Neural cell (in vitro differentiated cells): Measurements from ENCODE around the gene RING1. TPM values are rescaled to one million over a fixed set of nuclear protein-coding genes. Genes with fewer than 3 reads are reported as not detected.

Experiments
- H2AFZ ChIP-seq: fragments of 200-600, 300-800 bp; sonication (generic), shearing (Covaris generic); 2 replicates; pipeline ENCODE4 v1.6.0; 2014; ENCODE audit warnings: low read depth, mild to moderate bottlenecking, antibody characterized with exemption, low read length, moderate library complexity
- H3F3A ChIP-seq: fragments of 200-600 bp; shearing (Covaris generic); 2 replicates; pipeline ENCODE4 v1.6.1; 2016; ENCODE audit warnings: mild to moderate bottlenecking, moderate library complexity, mixed read lengths, antibody characterized with exemption, low read length; ENCODE audit not compliant: insufficient read depth, poor library complexity, severe bottlenecking
- H3K27ac ChIP-seq: fragments of 200-600, 300-800 bp; sonication (generic), shearing (Covaris generic); 2 replicates; pipeline ENCODE4 v1.5.1; 2014; ENCODE audit warnings: mild to moderate bottlenecking, low read length, moderate library complexity
- H3K27me3 ChIP-seq: fragments of 300-800, 200-600 bp; sonication (generic), shearing (Covaris generic); 2 replicates; pipeline ENCODE4 v1.6.0; 2014; ENCODE audit warnings: mild to moderate bottlenecking, low read depth, low read length, moderate library complexity; ENCODE audit not compliant: insufficient read depth
- H3K36me3 ChIP-seq: fragments of 300-800, 200-600 bp; sonication (generic), shearing (Covaris generic); 2 replicates; pipeline ENCODE4 v1.5.1; 2014; ENCODE audit warnings: mild to moderate bottlenecking, antibody characterized with exemption, low read length, moderate library complexity; ENCODE audit not compliant: insufficient read depth
- H3K4me2 ChIP-seq: fragments of 300-800, 200-600 bp; sonication (generic), shearing (Covaris generic); 2 replicates; pipeline ENCODE4 v1.6.0; 2014; ENCODE audit warnings: mild to moderate bottlenecking, low read length
- H3K4me3 ChIP-seq: fragments of 300-800, 200-600 bp; sonication (generic), shearing (Covaris generic); 2 replicates; pipeline ENCODE4 v1.5.1; 2014; ENCODE audit warnings: mild to moderate bottlenecking, low read length, moderate library complexity
- H3K79me2 ChIP-seq: fragments of 200-600 bp; shearing (Covaris generic); replicated peaks from 2 replicates; pipeline ENCODE4 v1.6.0; 2014; ENCODE audit warnings: mild to moderate bottlenecking, low read length, moderate library complexity; ENCODE audit not compliant: insufficient read depth
- H3K9ac ChIP-seq: fragments of 300-800, 200-600 bp; sonication (generic), shearing (Covaris generic); 2 replicates; pipeline ENCODE4 v1.6.1; 2016; ENCODE audit warnings: mild to moderate bottlenecking, low read length, mixed read lengths
- H3K9me2 ChIP-seq: fragments of 200-600 bp; shearing (Covaris generic); 2 replicates; pipeline ENCODE4 v1.6.1; 2016; ENCODE audit warnings: mild to moderate bottlenecking, low read length, mixed read lengths; ENCODE audit not compliant: insufficient read depth
- H3K9me3 ChIP-seq: fragments of 200-600, 300-800 bp; sonication (generic), shearing (Covaris generic); 2 replicates; pipeline ENCODE4 v1.6.1; 2016; ENCODE audit warnings: mild to moderate bottlenecking, mixed run types, low read length, moderate library complexity, mixed read lengths
- H4K20me1 ChIP-seq: fragments of 200-600 bp; shearing (Covaris generic); 2 replicates; pipeline ENCODE4 v1.6.1; 2016; ENCODE audit warnings: mild to moderate bottlenecking, mixed run types; ENCODE audit not compliant: insufficient read depth
- CTCF ChIP-seq: fragments of 450-650 bp; IDR thresholded peaks from 2 replicates; pipeline ENCODE4 v1.5.1; 2014; ENCODE audit warnings: antibody characterized with exemption, mild to moderate bottlenecking, moderate library complexity; ENCODE audit not compliant: poor library complexity, severe bottlenecking
- EP300 ChIP-seq: fragments of 450-650 bp; conservative IDR thresholded peaks from 2 replicates; pipeline ENCODE4 v1.6.1; 2014; ENCODE audit warnings: antibody characterized with exemption, mild to moderate bottlenecking, moderate library complexity; ENCODE audit not compliant: poor library complexity, severe bottlenecking
- EZH2 ChIP-seq: fragments of 200-600, 300-800 bp; shearing (Covaris generic), sonication (generic); IDR thresholded peaks from 2 replicates; pipeline ENCODE4 v1.6.1; 2014; ENCODE audit warnings: antibody characterized with exemption, low read length, borderline replicate concordance, mild to moderate bottlenecking; ENCODE audit not compliant: insufficient read depth, poor library complexity, severe bottlenecking
- MXI1 ChIP-seq: fragments of 450-650 bp; conservative IDR thresholded peaks from 2 replicates; pipeline ENCODE4 v1.6.1; 2014; ENCODE audit warnings: antibody characterized with exemption, mild to moderate bottlenecking; ENCODE audit not compliant: poor library complexity, severe bottlenecking
- POLR2AphosphoS5 ChIP-seq: IDR thresholded peaks from 2 replicates; pipeline ENCODE4 v1.6.1; 2012
- RAD21 ChIP-seq: fragments of 450-650 bp; conservative IDR thresholded peaks from 2 replicates; pipeline ENCODE4 v1.6.1; 2014; ENCODE audit warnings: antibody characterized with exemption, mild to moderate bottlenecking, moderate library complexity
- REST ChIP-seq: IDR thresholded peaks from 2 replicates; pipeline ENCODE4 v1.6.1; 2012; ENCODE audit warnings: borderline replicate concordance
- SMC3 ChIP-seq: fragments of 450-650 bp; conservative IDR thresholded peaks from 2 replicates; pipeline ENCODE4 v1.6.1; 2014; ENCODE audit warnings: antibody characterized with exemption, mild to moderate bottlenecking, moderate library complexity; ENCODE audit not compliant: poor library complexity
- TAF1 ChIP-seq: IDR thresholded peaks from 2 replicates; pipeline ENCODE4 v1.6.1; 2012; ENCODE audit warnings: low read depth
- polyA plus RNA-seq: library from polyadenylated mRNA; depleted of rRNA; stranded (reverse); fragments of >200 nt; gene quantifications from 2 replicates; pipeline ENCODE4 v1.2.3, GENCODE V29; 2014

Gene RING1
- polyA plus RNA-seq, 1 donor from 2014 or later: 107 TPM

GRCh38 chr6:33189164-33189563 lies 19.1 kb upstream of the RING1 start:
- no peaks in the 10 kb centered on the region for H3K79me2 ChIP-seq
- H4K20me1 ChIP-seq: no peaks in the 10 kb centered on the region
- no peak overlapping the region for H2AFZ ChIP-seq
- no peaks in the 10 kb centered on the region for H3F3A ChIP-seq
- TF ChIP-seq RAD21: no peak
- no peak for TF ChIP-seq CTCF
- TF ChIP-seq EZH2: no peak
- TF ChIP-seq EP300: no peak
- no peak for TF ChIP-seq POLR2AphosphoS5
- TF ChIP-seq TAF1: no peak
- no peak for TF ChIP-seq MXI1
- no peak for TF ChIP-seq REST
- no peak for TF ChIP-seq SMC3
- H3K4me2 ChIP-seq: no peak overlapping the region
- peaks cover 17% of the 10 kb centered on the region for H3K27me3 ChIP-seq
- no peaks in the 10 kb centered on the region for H3K36me3 ChIP-seq
- no peaks in the 10 kb centered on the region for H3K9me3 ChIP-seq
- no peak overlapping the region for H3K27ac ChIP-seq
- H3K9ac ChIP-seq: no peak overlapping the region
- H3K9me2 ChIP-seq: no peaks in the 10 kb centered on the region
- H3K4me3 ChIP-seq: no peak overlapping the region

- H3K36me3 ChIP-seq: peaks cover under 1% of the 10 kb centered on the region
- H3K79me2 ChIP-seq: no peaks in the 10 kb centered on the region
- no peak overlapping the region for H3K27ac ChIP-seq
- H3K9me3 ChIP-seq: no peaks in the 10 kb centered on the region
- H3K4me3 ChIP-seq: no peak overlapping the region
- no peaks in the 10 kb centered on the region for H3K9me2 ChIP-seq
- H3F3A ChIP-seq: no peaks in the 10 kb centered on the region
- TF ChIP-seq POLR2AphosphoS5 (no peak), RAD21 (no peak), SMC3 (no peak), CTCF (no peak), EZH2 (no peak), EP300 (no peak), REST (no peak), TAF1 (no peak), MXI1 (no peak)
- no peak overlapping the region for H2AFZ ChIP-seq
- H3K27me3 ChIP-seq: peaks cover 17% of the 10 kb centered on the region
- no peaks in the 10 kb centered on the region for H4K20me1 ChIP-seq
- H3K9ac ChIP-seq: no peak overlapping the region
- no peak overlapping the region for H3K4me2 ChIP-seq
Measured at GRCh38 chr6:33189625-33190448, 18.5 kb upstream of the RING1 start.
